Prostate gland (tissue), 2 donors: ENCODE measurements around the gene AGBL4. TPM values are rescaled to one million over a fixed set of nuclear protein-coding genes. Genes with fewer than 3 reads are reported as not detected.

ENCODE experiments used
- DNase-seq: peaks from one replicate; pipeline ENCODE4 v3.0.0-alpha.2; 2019; ENCODE audit warnings: low spot score
- H3K27ac ChIP-seq, 2 donors: fragments of 200-600 bp; sonication (generic); 2 replicates each; pipeline ENCODE4 v1.5.1; 2017 to 2019
- H3K27me3 ChIP-seq: fragments of 200-600 bp; sonication (generic); replicated peaks from 2 replicates; pipeline ENCODE4 v1.5.1; 2019; ENCODE audit not compliant: insufficient read depth
- H3K36me3 ChIP-seq, 2 donors: fragments of 200-600 bp; sonication (generic); 1 replicate in 1 of 2; 2 replicates in 1 of 2; pipeline versions ENCODE4 v1.5.1 to v1.8.1; 2017 to 2019
- H3K4me1 ChIP-seq: fragments of 200-600 bp; sonication (generic); replicated peaks from 2 replicates; pipeline ENCODE4 v1.5.1; 2019
- H3K4me3 ChIP-seq, 2 donors: fragments of 200-600 bp; sonication (generic); 2 replicates each; pipeline ENCODE4 v1.5.1; 2017 to 2019
- H3K9me3 ChIP-seq: fragments of 200-600 bp; sonication (generic); 2 replicates; pipeline ENCODE4 v1.5.1; 2017
- POLR2A ChIP-seq: fragments of 450-650 bp; IDR thresholded peaks from one replicate; pipeline ENCODE4 v1.6.1; 2016; ENCODE audit warnings: antibody characterized with exemption, mild to moderate bottlenecking
- POLR2AphosphoS5 ChIP-seq: sonication (generic); formaldehyde crosslinking; IDR thresholded peaks from one replicate; pipeline ENCODE4 v1.6.1; 2017; ENCODE audit warnings: antibody characterized with exemption
- WGBS: methylation state at CpG from one replicate; pipeline ENCODE4 v1.1.5; 2018; 5-methylcytosine and 5-hydroxymethylcytosine counted together
- intact Hi-C: fragments of 100-400 bp; cut with DNase I; formaldehyde crosslinking; loops from one replicate; pipeline ENCODE4 v1.14.2; 2022
- total RNA-seq, 2 donors: library from RNA; depleted of rRNA; stranded (reverse); fragments of >200 nt; gene quantifications; one replicate each; pipeline ENCODE4 v1.1.0, GENCODE V29; 2016
- TF ChIP-seq, protein P1 (sequence below), 4 experiments: fragments of 200-600 bp in 2 of 4; fragments of 450-650 bp in 2 of 4; sonication (generic) in 2 of 4; IDR thresholded peaks; 1 replicate in 3 of 4; 2 replicates in 1 of 4; pipeline ENCODE4 v1.5.1; 2016 to 2019; ENCODE audit warnings: antibody characterized with exemption in 4 of 4, mild to moderate bottlenecking in 2 of 4, moderate library complexity in 2 of 4

The AGBL4 gene
- total RNA-seq, 2 donors from 2014 or later: 0.82 to 2.7 TPM

DNA sequence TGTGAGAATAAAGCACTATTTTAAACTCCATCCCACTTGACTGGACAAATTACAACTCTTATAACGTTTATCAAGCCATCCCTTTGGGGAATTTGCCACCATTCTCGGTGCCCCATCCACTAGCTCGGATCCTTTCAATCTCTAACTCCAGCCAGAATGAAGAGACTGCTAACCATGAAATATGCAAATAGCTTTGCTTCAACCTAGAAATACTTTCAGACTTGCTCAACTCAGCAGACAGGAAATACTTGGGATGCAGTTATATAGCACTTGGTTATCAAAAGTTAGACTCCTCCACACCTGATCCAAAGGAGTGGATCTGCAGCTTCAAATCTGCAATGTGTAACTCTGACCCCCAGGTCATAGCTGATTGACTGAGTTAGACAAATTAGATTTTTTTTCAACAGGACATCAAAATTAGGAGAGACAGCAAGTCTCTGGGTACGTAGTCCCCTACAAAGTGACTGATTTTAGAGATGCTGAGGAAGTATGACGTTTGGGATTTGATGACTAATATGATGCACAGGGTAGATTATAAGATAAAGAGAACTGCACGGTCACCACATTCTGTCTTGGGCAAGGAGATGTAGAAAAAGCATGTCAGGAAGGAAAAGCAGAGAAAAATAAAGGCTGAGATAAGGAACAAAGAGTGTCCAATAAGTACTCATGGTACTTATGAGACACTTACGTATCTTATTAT, 496.0 kb downstream of the AGBL4 start:
- intact Hi-C loops: no loop called here
- Histone ChIP-seq H3K4me3 (no peak overlapping the region), H3K27ac (no peak overlapping the region), H3K4me1 (no peaks in the 10 kb centered on the region), H3K9me3 (no peaks in the 10 kb centered on the region), H3K36me3 (no peaks in the 10 kb centered on the region), H3K27me3 (no peaks in the 10 kb centered on the region)
- TF ChIP-seq POLR2AphosphoS5 (no peak), POLR2A (no peak)
- TF ChIP-seq, protein P1, sequence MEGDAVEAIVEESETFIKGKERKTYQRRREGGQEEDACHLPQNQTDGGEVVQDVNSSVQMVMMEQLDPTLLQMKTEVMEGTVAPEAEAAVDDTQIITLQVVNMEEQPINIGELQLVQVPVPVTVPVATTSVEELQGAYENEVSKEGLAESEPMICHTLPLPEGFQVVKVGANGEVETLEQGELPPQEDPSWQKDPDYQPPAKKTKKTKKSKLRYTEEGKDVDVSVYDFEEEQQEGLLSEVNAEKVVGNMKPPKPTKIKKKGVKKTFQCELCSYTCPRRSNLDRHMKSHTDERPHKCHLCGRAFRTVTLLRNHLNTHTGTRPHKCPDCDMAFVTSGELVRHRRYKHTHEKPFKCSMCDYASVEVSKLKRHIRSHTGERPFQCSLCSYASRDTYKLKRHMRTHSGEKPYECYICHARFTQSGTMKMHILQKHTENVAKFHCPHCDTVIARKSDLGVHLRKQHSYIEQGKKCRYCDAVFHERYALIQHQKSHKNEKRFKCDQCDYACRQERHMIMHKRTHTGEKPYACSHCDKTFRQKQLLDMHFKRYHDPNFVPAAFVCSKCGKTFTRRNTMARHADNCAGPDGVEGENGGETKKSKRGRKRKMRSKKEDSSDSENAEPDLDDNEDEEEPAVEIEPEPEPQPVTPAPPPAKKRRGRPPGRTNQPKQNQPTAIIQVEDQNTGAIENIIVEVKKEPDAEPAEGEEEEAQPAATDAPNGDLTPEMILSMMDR (IDR thresholded peaks at IDR 0.05): no peak
- no peak for DNase-seq
- 79% methylated on average over 7 of the region's 7 CpGs for WGBS

DNA sequence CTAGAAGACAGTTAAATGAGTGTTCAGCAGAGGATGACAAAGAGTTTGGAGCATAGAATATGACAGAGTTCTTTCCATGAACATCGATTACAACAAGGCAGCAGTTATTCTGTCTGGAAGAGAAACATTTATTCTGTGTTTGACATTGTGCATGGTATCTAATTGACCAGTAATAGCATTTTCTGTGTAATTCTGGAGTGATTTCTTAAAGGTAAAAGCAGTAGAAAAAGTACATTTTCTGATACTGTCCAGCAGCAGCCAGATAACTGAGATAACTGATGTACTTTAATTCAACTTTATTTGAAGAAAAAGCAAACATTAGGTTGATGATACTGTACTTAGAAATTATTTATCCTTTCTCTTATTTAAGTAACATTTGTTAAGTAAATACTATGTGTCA, 497.1 kb downstream of the AGBL4 start:
- intact Hi-C loops: no loop called here

DNA sequence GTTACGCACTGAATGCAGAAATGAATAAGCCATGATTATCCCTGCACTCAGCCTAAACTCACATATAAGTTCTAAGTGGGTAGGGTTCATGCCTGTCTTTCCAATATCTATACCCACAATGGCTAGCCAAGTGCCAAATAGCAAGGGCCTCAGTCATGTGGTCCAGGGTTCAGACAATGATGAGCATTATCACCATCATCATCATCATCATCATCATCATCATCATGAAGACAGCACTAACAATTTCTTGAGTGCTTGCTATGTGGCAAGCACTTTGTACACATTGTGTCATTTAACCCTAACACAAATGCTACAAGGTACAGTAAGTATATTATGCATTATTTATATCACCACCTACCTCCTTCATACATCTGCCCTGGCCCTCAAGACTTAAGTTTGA, 500.0 kb downstream of the AGBL4 start:
- no peak for DNase-seq
- H3K36me3 ChIP-seq: no peaks in the 10 kb centered on the region
- intact Hi-C loops: no loop called here
- no peaks in the 10 kb centered on the region for H3K4me1 ChIP-seq
- H3K27me3 ChIP-seq: no peaks in the 10 kb centered on the region
- H3K9me3 ChIP-seq: no peaks in the 10 kb centered on the region
- no peak overlapping the region for H3K27ac ChIP-seq
- TF ChIP-seq, protein P1 (IDR thresholded peaks at IDR 0.05): no peak
- TF ChIP-seq POLR2AphosphoS5 (no peak), POLR2A (no peak)
- no peak overlapping the region for H3K4me3 ChIP-seq
- 94% methylated on average over 1 of the region's 1 CpG for WGBS

More for the DNA sequence above, 497.1 kb downstream of the AGBL4 start:
- DNase-seq: no peak
- H3K9me3 ChIP-seq: no peaks in the 10 kb centered on the region
- H3K27ac ChIP-seq: no peak overlapping the region
- H3K4me3 ChIP-seq: no peak overlapping the region
- no peaks in the 10 kb centered on the region for H3K4me1 ChIP-seq
- 91% methylated on average over 1 of the region's 1 CpG for WGBS
- no peaks in the 10 kb centered on the region for H3K36me3 ChIP-seq
- H3K27me3 ChIP-seq: no peaks in the 10 kb centered on the region
- TF ChIP-seq POLR2AphosphoS5 (no peak), POLR2A (no peak)
- TF ChIP-seq, protein P1 (IDR thresholded peaks at IDR 0.05): no peak

GRCh38 chr1:49466961-49467360, 556.8 kb downstream of the AGBL4 start:
- Histone ChIP-seq H3K4me1 (no peaks in the 10 kb centered on the region), H3K27me3 (no peaks in the 10 kb centered on the region), H3K36me3 (no peaks in the 10 kb centered on the region), H3K4me3 (no peak overlapping the region), H3K27ac (no peak overlapping the region), H3K9me3 (no peaks in the 10 kb centered on the region)
- TF ChIP-seq POLR2AphosphoS5: no peak
- intact Hi-C loops: no loop called here
- no peak for DNase-seq
- 52% methylated on average over 1 of the region's 1 CpG for WGBS

DNA sequence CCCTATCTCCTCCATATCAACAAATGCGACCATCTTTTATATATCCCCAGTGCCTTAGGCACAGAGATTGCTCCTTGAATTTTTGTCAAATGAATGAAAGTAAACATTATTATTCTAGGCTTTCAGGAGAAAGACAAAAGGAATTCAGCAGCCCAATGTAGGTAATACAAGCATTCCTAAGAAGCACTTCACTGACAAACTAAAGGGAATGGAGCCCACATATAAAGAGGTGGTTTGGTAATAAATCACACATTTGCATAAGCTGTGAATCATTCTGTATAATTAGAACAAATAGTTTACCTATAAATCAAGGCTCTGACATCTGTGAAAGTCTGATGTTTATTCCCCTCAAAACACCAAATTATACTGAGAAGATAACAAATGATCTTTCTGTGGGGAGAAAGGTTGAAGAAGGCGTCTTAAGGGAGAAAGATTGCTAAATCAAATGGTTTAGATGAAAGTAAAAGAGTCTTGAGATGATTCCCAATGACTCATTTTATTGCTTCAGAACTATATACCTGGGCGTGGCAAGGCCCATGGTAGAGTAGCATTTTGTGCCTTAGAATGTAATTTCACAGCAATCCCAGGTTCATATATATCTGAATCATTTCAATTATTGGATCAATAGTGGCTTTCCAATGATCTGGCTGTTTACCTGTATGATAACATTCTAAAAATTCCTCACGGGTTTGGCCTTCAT, 558.1 kb downstream of the AGBL4 start:
- no peak for DNase-seq
- intact Hi-C loops: no loop called here
- Histone ChIP-seq H3K4me1 (no peaks in the 10 kb centered on the region), H3K27ac (no peak overlapping the region), H3K4me3 (no peak overlapping the region), H3K36me3 (no peaks in the 10 kb centered on the region), H3K27me3 (no peaks in the 10 kb centered on the region), H3K9me3 (no peaks in the 10 kb centered on the region)
- no peak for TF ChIP-seq POLR2A
- TF ChIP-seq POLR2AphosphoS5: no peak
- TF ChIP-seq, protein P1 (IDR thresholded peaks at IDR 0.05): no peak
- WGBS: 70% methylated on average over 4 of the region's 4 CpGs
